ENCODE measurements around the gene GDNF.
"Not testable (repeated sequence)": the region's sequence is repeated elsewhere in the genome, so short reads cannot be mapped to it uniquely, and the experiment has no call there.

The GDNF gene, protein sequence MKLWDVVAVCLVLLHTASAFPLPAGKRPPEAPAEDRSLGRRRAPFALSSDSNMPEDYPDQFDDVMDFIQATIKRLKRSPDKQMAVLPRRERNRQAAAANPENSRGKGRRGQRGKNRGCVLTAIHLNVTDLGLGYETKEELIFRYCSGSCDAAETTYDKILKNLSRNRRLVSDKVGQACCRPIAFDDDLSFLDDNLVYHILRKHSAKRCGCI

GRCh38 chr5:37839407-37840052 lies at the start of gene GDNF:
TSS of gene GDNF (minus strand) at chr5:37840041. CDS start at chr5:37834796, 5,245 bp downstream.
- DNase-seq (ENCODE audit: low read depth in 2 of 3, low spot score in 1 of 3), result no peak

DNA sequence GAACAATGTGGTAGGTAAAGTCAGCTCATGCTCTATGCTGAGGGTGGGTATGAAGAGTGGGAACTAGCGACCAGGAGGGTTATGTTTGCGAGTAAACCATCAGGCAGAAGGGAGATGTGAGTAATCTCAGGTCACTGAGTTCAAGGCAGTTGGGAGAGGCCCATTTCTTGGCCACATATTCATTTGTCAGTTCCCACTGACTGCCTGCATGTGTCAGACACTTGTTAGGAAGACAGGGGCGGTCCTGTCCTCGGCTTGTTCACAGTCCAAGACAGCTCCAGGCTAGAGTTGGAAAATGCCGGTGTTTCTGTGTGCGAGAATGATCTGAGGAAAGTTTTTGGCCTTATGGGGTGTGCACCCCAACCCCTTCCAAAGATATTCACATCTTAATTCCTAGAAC lies 48.6 kb upstream of the GDNF start:
- DNase-seq (ENCODE audit: low read depth in 2 of 3, low spot score in 1 of 3), result no peak

DNA sequence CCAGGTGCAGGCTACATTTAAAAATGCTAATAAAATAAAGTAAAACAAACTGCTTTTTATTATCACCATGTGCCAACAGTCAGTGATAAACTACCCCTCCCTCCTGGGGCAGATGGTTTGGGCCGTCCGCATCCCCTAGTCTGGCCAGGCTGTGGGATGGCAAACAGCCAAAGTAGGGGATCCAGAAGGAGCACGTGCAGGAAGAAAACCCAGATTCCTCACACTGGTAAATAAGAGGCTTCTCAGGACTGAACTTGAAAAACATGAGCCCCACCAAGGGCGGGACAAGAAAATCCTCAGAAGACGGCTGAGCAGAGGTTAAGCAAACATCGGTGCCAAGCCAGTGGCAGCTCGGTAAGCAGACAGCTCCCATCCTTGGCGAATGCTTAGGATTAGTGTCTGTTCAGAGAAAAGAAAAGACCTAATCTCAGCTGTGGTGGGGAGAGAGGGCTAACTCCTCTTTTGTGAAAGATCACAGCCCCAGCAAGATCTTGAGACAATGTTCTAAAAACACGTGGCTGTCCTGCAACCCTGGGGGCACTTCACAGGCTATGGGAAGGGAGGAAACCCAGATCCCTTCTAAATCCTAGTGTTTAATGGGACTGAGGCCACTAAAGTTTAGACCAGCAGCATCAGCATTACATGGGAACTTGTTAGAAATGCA lies 46.5 kb upstream of the GDNF start:
- no peak for DNase-seq (ENCODE audit: low read depth in 2 of 3, low spot score in 1 of 3)

DNA sequence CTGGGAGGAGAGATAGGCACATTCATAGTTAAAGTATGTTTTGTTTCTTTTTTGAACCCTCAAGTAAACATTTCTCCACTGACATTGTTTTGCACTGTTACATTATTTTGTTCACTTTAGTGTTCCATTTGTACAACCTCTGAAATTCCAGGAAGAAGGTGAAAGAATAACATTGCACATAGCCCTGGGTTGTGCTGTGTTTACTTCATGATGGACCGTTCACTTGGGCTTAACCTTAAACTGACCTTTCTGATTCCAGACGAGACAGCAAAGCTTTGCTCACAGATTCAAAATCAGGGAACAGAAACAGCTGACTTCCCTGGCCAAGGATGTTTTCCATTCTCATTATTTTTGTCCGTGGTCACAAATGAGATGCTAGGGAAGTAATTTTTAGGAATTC lies 42.8 kb upstream of the GDNF start:
- DNase-seq (ENCODE audit: low read depth in 2 of 3, low spot score in 1 of 3), result no peak

DNA sequence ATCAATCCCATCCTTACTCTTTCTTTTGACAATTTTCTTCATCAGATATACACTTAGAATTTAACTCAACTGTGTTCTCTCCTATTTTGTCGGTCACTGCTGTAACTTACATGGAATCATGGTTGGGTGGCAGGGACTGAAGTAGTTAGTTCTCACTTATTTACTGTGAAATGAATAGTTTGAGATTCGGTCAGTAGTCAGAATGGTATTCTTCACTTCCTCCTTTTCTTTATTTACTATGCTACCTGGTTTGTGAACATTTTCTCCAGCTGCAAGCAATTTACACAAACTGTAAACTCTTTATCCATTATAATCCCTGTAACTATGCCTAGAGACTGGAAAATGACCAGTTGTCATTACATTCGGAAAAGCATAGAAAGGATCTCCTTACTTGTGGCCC lies 41.5 kb upstream of the GDNF start:
- DNase-seq (ENCODE audit: low read depth in 2 of 3, low spot score in 1 of 3), result no peak

- no peak for DNase-seq (ENCODE audit: low read depth in 2 of 3, low spot score in 1 of 3)
Observed at GRCh38 chr5:37876943-37877342, 37.1 kb upstream of the GDNF start.

DNA sequence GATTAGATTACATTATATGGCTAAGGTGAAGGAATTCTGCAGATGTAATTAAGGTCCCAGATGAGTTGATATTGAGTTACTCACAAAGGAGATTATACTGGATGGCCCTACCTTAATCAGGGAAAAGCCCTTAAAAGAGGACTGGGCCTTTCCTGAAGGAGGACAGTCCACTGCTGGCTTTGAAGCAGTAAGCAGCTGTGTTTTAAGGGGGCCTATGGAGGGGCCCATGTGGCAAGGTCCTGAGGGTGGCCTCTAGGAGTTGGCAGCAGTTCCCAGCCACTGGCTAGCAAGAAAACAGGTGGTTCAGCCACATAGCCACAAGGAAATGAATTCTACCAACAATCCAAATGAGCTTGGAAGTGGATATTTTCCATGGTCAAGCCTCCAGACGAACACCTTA lies 36.4 kb upstream of the GDNF start:
- no peak for DNase-seq (ENCODE audit: low read depth in 2 of 3, low spot score in 1 of 3)

DNA sequence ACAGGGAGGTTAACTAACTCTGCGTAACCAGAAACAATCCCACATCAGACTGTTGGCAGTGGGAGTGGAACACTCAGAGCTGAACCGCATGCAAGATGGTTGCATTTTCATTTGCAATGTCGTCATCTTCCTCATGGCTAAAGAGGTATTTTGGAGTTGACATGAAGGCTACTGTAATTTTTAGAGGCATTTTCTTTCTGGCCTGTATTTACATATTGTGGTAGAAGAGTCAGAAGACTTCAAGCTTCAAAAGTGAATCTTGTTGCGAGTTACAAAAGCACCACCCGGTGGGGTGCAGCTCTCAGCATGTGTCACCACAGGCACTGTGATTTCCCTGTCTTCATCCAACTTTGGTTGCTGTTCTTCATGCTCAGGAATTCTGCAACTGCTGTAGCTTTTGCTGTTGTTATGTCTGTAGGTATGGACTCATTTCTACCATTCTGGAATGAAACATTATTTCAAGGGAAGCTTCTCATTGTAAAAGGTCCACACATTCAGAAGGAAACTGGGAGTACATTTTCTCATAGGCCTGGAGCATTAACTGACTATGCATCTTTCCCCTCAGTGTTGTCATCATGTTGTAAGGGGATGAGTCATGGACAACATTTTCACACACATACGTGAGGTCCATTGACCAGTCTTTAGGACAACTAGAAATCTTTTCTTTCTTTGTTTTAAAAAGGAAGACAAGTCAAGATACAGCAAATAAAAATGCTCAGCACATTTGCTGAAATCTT lies 35.4 kb upstream of the GDNF start:
- DNase-seq (ENCODE audit: low read depth in 2 of 3, low spot score in 1 of 3), result no peak

- DNase-seq (ENCODE audit: low read depth in 2 of 3, low spot score in 1 of 3), result no peak
Observed at GRCh38 chr5:37873988-37874387, 34.1 kb upstream of the GDNF start.

- no peak for DNase-seq (ENCODE audit: low read depth in 2 of 3, low spot score in 1 of 3)
Observed at GRCh38 chr5:37871023-37871815, 31.4 kb upstream of the GDNF start.

GRCh38 chr5:37869216-37869615 lies 29.4 kb upstream of the GDNF start:
- no peak for DNase-seq (ENCODE audit: low read depth in 2 of 3, low spot score in 1 of 3)

DNA sequence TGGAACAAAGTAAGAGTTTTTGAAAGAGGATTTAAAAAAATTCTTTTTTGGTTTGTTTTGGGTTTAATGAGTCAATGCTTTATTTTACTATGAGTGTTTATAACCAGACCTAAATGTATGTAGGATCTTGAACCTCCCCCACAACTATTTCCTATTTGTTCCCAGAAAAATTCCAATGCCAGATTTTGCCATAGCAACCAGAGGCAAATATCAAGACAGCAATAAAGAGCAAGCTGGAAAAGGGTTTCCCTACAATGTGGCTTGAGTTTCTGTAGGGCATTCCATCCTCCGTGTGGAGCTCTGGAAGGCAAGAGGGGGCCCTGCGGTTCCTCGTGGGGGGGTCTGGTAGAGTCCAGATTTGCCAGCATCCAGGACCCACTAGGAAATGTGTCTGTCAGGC lies 27.8 kb upstream of the GDNF start:
- no peak for DNase-seq (ENCODE audit: low read depth in 2 of 3, low spot score in 1 of 3)

GRCh38 chr5:37862907-37863306 lies 23.1 kb upstream of the GDNF start:
- DNase-seq (ENCODE audit: low read depth in 2 of 3, low spot score in 1 of 3), result not testable (repeated sequence)

GRCh38 chr5:37860206-37860605 lies 20.4 kb upstream of the GDNF start:
- no peak for DNase-seq (ENCODE audit: low read depth in 2 of 3, low spot score in 1 of 3)

DNA sequence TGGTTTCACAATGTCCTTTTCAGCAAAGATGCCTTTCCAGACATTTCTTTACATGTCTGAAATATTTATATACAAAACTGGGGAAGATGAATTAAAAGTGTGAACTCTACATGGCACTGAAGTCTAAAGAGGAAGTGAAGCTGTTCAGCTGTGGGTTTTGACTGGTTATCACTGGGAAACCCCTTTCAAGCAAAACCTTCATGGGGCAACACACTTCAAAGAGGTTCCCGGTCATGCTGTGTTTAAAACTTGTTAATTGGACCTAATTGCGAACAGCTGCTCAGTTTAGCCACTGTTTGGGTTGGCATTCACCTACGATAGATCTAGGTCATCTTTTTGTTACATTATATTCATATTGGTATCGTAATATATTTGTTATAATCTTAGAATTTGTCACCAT lies 20.0 kb upstream of the GDNF start:
- DNase-seq (ENCODE audit: low read depth in 2 of 3, low spot score in 1 of 3), result no peak

- no peak for DNase-seq (ENCODE audit: low read depth in 2 of 3, low spot score in 1 of 3)
Observed at GRCh38 chr5:37858250-37858649, 18.4 kb upstream of the GDNF start.

- no peak for DNase-seq (ENCODE audit: low read depth in 2 of 3, low spot score in 1 of 3)
Observed at GRCh38 chr5:37857696-37858095, 17.9 kb upstream of the GDNF start.

DNA sequence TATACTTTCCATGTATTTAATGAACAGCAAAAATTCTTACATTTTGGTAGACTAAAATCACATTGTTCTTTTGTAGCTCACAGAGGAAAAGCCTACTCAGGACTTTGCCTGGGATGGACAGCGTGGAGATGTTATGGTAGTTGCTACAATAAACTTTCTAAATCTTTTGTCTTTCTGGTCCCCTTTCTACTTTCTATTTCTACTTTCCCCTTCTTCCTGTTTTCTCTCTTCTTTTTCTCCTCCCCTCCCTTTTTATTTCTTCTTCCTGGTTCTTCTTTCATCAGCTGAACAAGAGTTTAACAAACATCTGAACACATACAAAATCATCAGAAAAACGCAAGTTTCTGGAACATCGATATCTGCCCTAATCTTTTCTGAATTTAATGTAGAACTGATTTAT lies 15.6 kb upstream of the GDNF start:
- DNase-seq (ENCODE audit: low read depth in 2 of 3, low spot score in 1 of 3), result no peak

GRCh38 chr5:37851305-37851704 lies 11.5 kb upstream of the GDNF start:
- DNase-seq (ENCODE audit: low read depth in 2 of 3, low spot score in 1 of 3), result no peak

GRCh38 chr5:37850226-37850865 lies 10.5 kb upstream of the GDNF start:
- no peak for DNase-seq (ENCODE audit: low read depth in 2 of 3, low spot score in 1 of 3)

GRCh38 chr5:37849641-37850040 lies 9.8 kb upstream of the GDNF start:
- DNase-seq (ENCODE audit: low read depth in 2 of 3, low spot score in 1 of 3), result no peak

Data from stimulated activated CD4-positive, alpha-beta T cell treated with anti-CD3 and anti-CD28 coated beads, Interleukin-12 subunit alpha, Interleukin-12 subunit beta, amount 100 ng/mL, for 48 hours (primary cell).